HG03060 (cell line): ENCODE results near the gene APEH.
"Not testable (repeated sequence)": the region's sequence is repeated elsewhere in the genome, so short reads cannot be mapped to it uniquely, and the experiment has no call there.

Source experiments
- ATAC-seq: cut with Tn5 transposase; IDR thresholded peaks from one replicate; pipeline ENCODE4 v1.9.1; 2021; ENCODE audit warnings: low read depth, moderate number of reproducible peaks; ENCODE audit not compliant: unreplicated experiment

APEH gene

DNA sequence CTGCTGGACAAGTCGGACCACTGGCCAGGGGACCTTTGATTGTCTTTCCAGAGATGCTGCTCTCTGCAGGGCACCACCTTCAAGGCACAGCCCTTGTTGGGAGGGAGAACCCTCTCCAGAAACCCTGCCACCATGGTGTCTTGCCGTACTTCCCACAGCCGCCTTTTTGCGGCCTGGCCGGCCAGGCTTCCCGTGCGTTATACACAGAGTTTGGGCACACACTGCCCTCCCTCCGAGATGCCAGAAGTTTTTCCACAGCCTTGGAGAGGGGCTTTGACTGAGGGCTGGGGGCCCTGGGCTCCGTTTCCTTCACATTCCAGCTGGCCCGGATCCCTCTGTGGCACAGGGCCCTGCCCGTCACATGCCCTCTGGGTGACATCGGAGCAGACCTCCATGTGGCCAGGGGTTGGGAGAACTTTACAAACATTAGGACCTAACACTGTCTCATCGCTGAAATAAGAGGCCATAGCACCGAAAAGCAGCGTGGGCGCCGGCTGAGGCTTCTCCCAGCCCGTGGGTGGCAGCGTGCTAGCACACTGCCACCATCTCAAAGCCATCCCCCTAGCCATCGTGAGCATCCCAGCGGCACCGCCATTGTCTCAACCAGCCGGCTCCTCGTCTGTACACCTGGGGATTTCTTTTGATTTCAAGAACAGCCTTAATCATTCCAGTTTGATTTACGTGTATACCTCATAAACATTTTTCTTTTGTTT lies 6.3 kb upstream of the APEH start:
- ATAC-seq, result no peak

DNA sequence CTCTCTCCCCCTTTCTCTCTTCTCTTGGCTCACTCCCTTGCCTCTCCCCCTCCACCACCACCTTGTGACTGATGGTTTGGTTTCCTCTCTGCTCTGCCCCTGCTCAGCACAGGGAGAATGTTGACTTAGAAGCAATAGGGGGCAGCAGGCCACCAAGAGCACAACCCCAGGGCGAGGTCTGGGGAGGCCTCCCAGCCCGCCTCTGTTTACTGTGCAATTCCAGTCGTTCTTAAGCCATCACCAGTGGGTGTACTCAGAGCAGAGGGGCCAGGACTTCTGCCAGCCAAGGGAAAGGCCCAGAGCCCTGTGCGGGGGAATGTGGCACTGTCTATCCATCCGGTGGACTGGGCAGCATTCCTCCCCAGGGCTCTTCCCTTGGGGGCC lies 5.7 kb upstream of the APEH start:
- no peak for ATAC-seq

DNA sequence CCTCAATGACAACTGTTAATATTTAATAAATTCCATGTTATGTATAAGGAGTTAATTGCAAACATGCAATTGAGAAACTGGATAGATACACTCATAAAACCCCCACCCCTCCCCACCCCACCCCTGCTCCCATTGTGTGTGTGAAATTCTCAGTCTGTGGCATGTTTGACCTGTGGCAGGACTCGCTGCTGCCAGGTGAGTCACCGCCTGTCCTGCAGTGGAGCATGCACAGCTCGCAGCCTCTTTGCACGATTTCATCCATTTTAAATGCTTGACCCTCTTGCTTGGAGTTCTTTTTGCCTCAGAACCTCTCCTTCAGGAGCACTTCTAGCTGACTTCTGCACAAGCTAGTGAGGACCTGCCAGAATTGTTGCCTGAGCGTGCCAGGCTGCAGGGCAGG lies 5.3 kb upstream of the APEH start:
- ATAC-seq, result no peak

DNA sequence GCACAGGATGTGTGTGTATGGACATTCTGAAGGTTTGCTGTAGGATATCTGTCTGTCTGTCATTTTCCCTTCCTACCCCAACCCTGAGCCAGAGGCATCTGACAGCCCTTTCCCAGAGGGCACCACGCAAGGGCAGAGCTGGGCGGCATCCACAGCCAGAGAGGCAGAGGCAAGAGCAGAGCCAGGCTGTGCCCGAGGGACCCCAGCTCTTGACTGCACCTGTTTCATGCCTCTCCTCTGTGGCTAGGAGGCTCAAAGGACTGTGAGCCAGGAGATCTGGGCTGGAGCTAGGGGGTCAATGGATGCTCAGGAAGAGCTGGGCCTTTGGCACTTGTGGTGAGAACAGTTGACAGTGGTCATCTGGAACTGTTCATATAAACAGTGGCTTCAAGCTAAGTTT lies 4.8 kb upstream of the APEH start:
- ATAC-seq, result no peak

DNA sequence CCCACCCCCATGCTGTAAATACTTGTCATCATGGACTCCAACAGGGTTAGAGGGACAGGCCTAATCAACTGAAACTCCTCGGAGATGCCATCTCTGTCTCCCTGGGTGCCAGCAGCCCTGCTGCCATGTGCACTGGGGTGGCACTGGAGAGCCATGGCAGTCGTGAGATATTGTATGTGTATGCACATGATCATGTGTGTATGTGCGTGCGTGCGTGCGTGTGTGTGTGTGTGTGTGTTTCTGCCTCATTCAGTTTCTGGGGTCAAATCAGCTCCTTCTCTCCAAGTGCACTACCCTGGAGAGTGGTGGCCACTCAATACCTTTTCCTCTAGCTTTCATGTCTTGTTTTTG lies 3.2 kb upstream of the APEH start:
- ATAC-seq, result no peak

DNA sequence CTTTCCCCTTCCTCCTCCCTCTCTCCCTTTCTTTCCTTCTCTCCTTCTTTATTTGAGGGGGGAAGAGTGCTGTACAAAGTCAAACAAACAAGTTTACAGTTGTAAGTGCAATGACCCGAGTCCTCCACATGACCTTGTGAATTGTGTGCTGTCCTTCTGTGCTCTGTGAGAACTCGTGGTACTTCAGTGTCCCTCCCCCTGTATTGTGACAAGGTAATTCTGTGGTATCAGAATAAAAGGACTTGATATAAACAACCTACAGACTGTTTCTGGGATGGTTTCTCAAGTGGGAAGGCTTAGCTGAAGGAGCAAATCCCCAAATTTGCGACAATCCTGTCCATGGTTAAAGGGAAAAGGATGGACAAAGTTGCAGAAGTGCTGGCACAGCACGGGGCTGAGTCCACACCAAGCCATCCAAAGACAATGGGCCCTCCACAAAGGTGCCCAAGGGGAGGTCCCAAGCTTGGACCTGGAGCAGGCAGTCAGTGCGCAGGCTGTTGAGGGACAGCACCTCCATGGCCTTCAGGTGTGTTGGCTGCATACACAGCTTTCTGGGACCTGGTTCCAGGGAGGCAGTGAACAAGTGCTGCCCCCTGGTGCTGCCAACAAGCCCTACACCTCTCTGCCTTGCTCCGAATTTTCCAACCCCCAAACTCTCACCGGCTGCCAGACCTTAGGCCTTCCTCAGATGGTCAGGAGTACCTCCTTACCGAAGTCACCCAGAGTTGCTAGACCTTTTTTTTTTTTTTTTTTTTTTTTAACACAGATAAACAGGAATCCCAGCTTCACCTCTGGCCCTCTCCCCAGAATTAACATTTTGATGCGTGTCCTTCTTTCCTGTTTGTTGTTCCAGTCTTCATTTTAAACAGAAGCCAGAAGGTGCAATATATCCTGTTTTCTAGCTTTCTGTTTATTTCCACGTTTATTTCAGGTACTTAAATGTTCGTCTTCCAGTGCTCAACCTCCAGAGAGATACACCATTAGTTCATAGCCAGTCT lies 2.6 kb upstream of the APEH start:
- no peak for ATAC-seq

DNA sequence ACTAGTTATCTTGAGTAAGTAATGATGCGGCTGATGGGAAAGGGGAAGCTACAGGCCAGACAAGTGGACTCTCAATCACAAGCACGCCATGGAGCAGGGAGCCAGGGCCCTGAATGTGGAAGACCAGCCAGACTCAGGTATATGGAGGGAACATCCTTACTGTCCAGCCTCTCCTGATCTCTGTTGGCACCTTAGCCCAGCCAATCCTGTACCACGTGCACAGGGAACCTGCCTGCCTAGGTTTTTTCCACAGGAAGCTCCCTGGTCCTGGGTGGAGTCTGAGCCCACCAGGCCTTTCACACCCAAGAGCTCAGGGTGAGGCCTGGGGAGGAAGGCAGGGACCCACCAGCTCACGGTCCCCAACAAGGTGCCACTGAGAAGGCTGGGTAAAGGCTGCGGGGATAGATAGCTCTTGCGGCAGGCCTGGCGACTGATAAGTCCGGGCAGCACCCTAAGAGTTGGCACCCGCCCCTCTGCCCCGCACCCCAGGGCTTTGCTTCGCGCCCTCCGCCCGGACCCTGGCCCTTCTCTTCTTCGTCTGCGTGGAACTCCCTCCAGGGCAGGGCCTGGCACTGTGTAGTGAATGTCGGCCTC lies 933 bp upstream of the APEH start:
- ATAC-seq, result no peak

DNA sequence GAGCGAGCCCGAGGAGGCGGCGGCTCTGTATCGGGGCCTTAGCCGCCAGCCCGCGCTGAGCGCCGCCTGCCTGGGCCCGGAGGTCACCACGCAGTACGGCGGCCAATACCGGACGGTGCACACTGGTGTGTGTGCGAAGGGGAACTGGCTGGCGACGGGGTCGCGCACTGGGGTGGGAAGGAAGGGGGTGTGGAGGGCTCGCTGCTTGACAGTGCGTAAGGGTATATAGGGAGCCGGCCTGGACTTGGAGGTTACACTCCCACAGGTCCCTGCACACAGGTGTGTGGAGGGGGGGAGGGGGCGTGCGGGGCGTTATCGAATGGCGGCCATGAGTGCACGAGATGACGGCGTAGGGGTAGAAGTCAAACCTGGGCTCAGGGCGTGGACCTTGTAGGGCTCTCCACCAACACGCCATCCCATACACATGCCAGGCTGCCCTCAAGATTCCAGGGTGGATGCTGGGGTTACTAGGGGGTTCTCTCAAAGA lies 389 bp downstream of the APEH start:
- no peak for ATAC-seq

DNA sequence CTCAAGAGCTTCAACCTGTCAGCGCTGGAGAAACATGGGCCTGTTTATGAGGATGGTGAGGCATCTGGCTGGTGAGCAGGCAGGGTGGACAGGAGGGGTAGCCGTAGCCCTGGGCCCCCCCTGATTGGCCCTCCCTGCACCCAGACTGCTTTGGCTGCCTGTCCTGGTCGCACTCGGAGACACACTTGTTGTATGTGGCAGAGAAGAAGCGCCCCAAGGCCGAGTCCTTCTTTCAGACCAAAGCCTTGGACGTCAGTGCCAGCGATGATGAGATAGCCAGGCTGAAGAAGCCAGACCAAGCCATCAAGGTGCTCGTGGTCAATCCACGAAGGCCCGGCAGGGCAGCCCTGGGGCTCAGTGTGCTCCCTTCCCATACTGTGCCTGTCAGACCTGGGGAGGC lies 1.8 kb downstream of the APEH start:
- no peak for ATAC-seq

DNA sequence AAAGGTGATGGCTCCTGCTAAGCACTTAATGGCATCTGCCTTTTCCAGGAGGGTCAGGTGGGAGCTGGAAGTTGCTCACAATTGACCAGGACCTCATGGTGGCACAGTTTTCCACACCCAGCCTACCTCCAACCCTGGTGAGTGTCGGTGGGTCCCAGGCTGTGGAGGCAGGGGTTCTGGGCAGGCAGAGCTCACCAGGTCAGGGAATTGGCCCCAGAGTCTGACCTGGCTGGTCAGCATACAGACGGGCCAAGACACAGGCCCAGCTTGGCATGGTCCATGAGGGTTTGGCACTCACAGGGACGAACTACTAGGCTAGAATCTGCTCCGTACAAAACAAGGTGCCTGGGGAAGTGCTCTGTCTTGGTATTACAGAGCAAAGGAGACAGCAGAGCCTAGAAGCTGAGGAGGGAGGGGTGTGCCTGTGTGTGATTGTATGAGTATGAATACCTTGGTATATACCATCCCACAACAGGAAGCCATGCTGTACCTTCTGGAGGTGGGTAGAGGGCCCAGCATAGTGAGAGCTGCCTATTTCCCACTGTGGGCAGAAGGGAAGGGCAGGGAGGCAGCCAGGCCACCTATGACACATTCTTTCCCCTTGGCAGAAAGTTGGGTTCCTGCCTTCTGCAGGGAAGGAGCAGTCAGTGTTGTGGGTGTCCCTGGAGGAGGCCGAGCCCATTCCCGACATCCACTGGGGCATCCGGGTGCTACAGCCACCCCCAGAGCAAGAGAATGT lies 6.5 kb downstream of the APEH start:
- ATAC-seq, result no peak

DNA sequence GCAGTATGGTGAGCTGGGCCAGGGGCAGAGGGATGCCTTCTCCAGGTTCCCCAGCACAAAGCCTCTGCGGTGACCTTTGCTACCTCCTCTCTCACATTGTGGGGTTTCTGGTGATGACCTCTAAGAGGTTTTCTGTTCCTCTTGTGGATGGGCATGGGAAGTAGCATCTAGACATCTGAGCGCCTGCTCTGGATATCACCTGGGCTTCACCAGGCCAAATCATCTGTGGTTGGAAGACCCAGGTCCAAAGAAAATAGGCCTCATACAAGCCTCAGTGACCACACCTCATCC lies 7.0 kb downstream of the APEH start:
- no peak for ATAC-seq

DNA sequence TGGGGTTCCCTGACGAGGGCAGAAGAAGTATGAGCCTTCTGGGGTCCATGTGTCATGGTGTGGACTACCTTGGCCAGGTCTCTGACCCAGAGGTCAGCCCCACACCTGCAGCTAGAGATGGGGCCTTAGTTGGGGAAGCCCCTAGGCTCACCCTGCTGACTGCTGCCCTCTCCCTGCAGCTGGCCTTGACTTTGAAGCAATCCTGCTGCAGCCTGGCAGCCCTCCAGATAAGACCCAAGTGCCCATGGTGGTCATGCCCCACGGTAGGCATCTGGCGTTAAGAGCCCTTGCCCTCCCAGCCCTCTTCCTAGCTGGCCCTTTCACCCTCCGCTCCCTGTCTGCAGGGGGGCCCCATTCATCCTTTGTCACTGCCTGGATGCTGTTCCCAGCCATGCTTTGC lies 7.4 kb downstream of the APEH start:
- no peak for ATAC-seq

DNA sequence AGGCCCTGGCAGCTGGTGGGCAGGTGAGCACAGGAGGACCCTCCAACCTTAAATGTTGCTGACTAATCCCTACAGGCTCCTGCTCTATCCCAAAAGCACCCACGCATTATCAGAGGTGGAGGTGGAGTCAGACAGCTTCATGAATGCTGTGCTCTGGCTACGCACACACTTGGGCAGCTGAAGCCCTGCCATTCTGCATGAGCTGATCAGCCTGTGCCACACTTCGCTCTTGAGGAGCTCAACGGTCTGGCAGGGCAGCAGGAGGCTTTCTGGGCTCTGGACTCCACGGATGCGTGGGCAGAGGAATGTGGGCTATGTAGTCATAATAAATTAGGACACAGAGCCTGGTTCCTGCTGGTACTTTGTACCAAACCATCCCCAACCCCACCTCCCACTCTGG lies 9.0 kb downstream of the APEH start:
- no peak for ATAC-seq

DNA sequence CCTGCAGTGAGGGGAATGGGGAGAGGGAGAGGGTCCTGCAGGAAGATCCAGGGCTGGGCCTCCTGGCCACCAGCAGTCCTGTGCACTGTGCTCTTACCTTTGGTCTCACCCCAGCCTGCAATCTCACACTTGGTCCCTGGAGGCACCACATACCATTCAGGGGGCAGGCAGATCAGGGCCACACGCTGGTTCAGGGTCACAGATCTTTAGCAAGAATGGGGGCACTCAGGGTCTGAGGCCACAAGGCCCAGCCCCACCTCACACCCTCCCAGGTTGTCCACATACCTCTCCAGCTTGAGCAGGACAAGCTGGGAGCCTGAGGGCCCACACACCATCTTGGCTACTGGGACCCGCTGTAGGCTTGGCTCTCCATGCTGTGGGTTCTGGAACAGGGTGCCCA lies 10.3 kb downstream of the APEH start:
- ATAC-seq, result not testable (repeated sequence)

DNA sequence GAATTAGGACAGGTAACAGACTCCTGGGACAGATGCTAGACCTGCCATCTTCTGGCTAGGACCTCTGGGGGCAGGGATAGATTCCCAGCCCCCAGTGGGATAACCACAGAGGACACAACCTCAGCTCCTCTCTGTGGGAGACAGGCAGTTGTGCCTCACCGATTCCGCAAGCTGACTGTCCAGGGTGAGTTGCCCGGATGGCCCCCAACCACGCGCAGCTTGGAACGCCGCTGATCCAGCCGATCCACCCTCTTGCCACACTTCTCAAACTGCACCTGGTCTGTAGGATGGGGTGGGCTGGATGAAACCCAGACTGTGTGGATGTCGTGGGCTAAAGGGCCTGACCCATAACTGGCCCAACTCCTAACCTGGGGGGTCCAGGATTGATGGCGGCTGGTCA lies 11.0 kb downstream of the APEH start:
- ATAC-seq, result not testable (repeated sequence)

DNA sequence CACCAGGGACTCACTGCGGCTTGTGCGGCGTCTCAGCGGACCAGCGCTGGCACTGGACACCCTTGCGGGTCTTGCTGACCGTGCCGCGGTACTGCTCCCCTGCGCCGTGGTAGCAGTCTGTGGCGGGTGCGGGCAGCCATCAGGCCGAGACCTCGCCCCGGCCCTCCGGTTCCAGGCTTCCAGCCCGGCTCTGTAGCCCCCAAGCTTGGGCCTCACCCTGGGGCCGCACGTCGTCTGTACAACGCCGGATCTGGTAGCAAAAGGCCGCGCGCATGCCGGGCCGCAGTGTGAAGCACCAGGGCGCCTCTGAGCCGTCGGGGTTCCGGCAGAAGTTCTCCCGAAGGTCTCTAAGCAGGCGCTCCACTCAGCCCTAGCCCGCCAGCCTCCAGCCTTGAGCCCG lies 11.7 kb downstream of the APEH start:
- not testable (repeated sequence) for ATAC-seq

DNA sequence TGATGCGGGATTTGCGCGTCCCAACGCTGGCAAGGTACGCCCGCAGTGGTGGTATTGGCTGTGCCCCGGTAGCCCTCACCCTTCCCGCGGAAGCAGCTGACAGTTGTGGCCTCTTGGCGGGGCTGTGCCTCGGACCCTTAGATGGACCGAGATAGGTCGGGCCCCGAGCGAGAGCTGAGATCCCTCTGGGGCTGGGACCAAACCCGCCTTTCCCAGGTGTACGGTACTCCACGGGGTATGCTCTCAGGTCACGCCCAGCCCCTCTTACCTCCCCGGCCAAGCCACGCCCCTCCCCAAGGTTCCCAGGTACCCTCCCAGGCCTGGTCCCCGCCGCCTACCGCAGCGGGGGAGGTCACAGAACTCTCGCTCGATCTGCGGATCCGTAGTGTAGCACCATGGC lies 12.2 kb downstream of the APEH start:
- not testable (repeated sequence) for ATAC-seq

DNA sequence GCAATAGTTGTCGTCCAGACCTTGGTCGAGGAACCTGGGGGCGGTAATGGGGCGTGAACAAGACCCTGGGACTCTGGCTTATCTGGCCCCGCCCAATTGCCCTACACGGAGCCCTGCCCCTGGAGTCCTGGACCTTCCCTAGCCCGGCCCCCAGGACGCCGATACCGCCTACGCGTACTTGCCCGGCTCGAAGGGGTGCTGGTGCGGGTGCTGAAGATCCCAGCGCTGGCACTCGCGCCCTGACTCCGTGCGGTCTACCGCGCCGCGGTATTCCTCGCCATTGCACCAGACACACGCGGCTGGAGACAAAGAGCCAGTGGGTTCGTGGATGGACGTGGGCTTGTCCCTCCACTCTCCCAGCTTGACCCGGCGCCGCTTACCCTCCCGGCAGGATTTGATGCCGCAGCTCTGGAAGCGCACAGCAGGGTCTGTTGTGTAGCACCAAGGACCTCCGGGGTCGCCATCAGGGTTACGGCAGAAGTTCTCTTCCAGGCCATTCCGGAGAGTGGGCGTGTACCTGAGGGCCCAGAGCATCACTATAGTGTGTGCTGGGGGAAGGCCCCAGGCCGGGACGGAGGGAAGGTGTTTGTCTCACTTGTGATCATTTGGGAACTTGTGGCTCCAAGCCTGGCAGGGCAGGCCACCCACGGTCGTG lies 12.7 kb downstream of the APEH start:
- not testable (repeated sequence) for ATAC-seq

DNA sequence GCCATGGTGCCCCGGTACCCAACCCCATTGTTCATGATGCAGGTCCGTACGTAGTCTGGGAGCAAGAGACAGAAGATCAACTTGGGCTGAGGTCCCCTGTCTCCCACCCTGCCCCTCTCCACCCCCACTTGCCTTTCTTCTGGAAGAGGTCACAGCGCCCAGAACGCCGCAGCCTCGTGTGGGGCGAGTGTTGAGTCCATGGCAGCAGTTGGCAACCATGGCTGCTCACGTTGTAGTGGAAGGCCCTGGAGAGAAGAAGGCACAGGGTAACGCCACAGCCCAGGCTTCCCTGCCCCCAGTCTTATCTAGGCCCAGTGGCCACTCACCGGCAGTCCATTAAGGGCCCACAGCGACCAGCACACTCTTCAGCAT lies 13.3 kb downstream of the APEH start:
- ATAC-seq, result not testable (repeated sequence)

DNA sequence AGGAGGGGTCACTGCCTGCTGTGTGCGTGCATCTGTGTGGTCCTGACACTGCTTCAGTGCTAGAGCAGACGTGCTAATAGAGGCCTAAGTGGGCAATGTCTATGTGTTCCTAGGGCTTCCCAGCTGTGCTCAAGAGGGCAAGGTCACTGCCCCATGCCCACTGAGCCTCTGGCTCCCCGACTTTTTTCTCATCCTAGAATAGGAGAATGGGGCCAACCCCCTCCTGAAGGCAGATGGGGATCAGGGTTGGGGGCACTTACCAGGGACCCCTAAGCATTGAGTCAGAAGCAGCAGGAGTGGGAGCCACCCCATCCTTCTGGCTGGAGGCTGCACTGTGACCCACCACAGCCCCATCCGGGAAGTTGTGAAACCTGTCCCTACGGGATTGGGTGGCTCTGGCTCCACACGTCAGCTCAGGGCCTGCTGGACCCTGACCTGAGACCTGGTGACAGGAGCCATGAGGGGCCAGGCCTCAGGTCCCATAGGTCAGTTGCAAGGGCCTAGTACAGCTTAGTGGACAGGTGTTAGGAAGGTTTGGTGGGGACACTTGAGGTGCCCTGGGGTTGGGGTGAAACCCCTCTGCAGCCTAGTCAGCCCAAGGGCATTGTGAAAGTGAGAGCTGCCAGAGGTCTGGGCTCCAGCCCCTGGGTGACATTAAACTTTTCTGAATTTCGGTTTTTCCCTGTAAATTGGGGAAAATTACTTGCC lies 14.3 kb downstream of the APEH start:
- not testable (repeated sequence) for ATAC-seq
